Measurements from ENCODE around the gene ZNF275.
A peak's percentile ranks its signal among the peaks of the same experiment; 100 is the strongest.
"Not testable (repeated sequence)": the region's sequence is repeated elsewhere in the genome, so short reads cannot be mapped to it uniquely, and the experiment has no call there.

The ZNF275 gene

GRCh38 chrX:153387345-153387744 lies 53.4 kb downstream of the ZNF275 start:
- no peak for DNase-seq (ENCODE audit: low read depth in 2 of 3, low spot score in 2 of 3)

GRCh38 chrX:153387987-153388721 lies 54.2 kb downstream of the ZNF275 start:
- DNase-seq (ENCODE audit: low read depth in 2 of 3, low spot score in 2 of 3) = no peak

GRCh38 chrX:153388722-153389459 lies 54.9 kb downstream of the ZNF275 start:
- DNase-seq (ENCODE audit: low read depth in 2 of 3, low spot score in 2 of 3) = no peak

- DNase-seq (ENCODE audit: low read depth in 2 of 3, low spot score in 2 of 3) = not testable (repeated sequence)
Measured at GRCh38 chrX:153389460-153389768, 55.5 kb downstream of the ZNF275 start.

- no peak for DNase-seq (ENCODE audit: low read depth in 2 of 3, low spot score in 2 of 3)
Measured at GRCh38 chrX:153392642-153393321, 58.8 kb downstream of the ZNF275 start.

- no peak for DNase-seq (ENCODE audit: low read depth in 2 of 3, low spot score in 2 of 3)
Measured at GRCh38 chrX:153394612-153395011, 60.7 kb downstream of the ZNF275 start.

GRCh38 chrX:153395613-153396319 lies 61.8 kb downstream of the ZNF275 start:
- no peak for DNase-seq (ENCODE audit: low read depth in 2 of 3, low spot score in 2 of 3)

GRCh38 chrX:153396320-153397195 lies 62.6 kb downstream of the ZNF275 start:
- DNase-seq (ENCODE audit: low read depth in 2 of 3, low spot score in 2 of 3) = no peak

- DNase-seq (ENCODE audit: low read depth in 2 of 3, low spot score in 2 of 3) = no peak
Measured at GRCh38 chrX:153397256-153397960, 63.5 kb downstream of the ZNF275 start.

GRCh38 chrX:153398275-153398960 lies 64.5 kb downstream of the ZNF275 start:
- no peak for DNase-seq (ENCODE audit: low read depth in 2 of 3, low spot score in 2 of 3)

GRCh38 chrX:153400146-153401132 lies 66.5 kb downstream of the ZNF275 start:
- peak; percentile 23 to 41 (median 29) for DNase-seq (ENCODE audit: low read depth in 2 of 3, low spot score in 2 of 3)

- DNase-seq (ENCODE audit: low read depth in 2 of 3, low spot score in 2 of 3) = no peak
Measured at GRCh38 chrX:153401133-153401764, 67.3 kb downstream of the ZNF275 start, which contains the start of gene PNMA6E. Gene PNMA6E (minus strand): TSS chrX:153401350. CDS start chrX:153398849, 2,501 bp downstream.

Data from activated CD8-positive, alpha-beta memory T cell treated with anti-CD3 and anti-CD28 coated beads for 48 hours (primary cell).